HepG2 (cell line): ENCODE results near the gene GAN.

ENCODE experiments used
- BRCA1 ChIP-seq: sonication (generic); formaldehyde crosslinking; IDR thresholded peaks from 2 replicates; pipeline ENCODE4 v1.4.0; 2020; ENCODE audit warnings: missing genetic modification reagents
- CBX5 ChIP-seq: sonication (generic); formaldehyde crosslinking; IDR thresholded peaks from 2 replicates; pipeline ENCODE4 v1.4.0; 2020; ENCODE audit warnings: missing genetic modification reagents, borderline replicate concordance
- CTCF ChIP-seq: sonication (generic); formaldehyde crosslinking; IDR thresholded peaks from 2 replicates; pipeline ENCODE4 v1.5.0; 2020; ENCODE audit warnings: mild to moderate bottlenecking, missing genetic modification reagents, moderate library complexity
- RXRA ChIP-seq: sonication (generic); formaldehyde crosslinking; IDR thresholded peaks from 2 replicates; pipeline ENCODE4 v1.5.1; 2020; ENCODE audit warnings: missing genetic modification reagents

GRCh38 chr16:81279392-81279791, 35.4 kb upstream of the GAN start:
- no peak for TF ChIP-seq BRCA1
- TF ChIP-seq CBX5 (CRISPR knock-in tag), result no peak
- no peak for TF ChIP-seq CTCF
- TF ChIP-seq RXRA, result no peak
